GM21423 (cell line): ENCODE data around the gene CRK.
A peak's percentile ranks its signal among the peaks of the same experiment; 100 is the strongest.
"Not testable (repeated sequence)": the region's sequence is repeated elsewhere in the genome, so short reads cannot be mapped to it uniquely, and the experiment has no call there.

ENCODE experiments used
- ATAC-seq: cut with Tn5 transposase; IDR thresholded peaks from one replicate; pipeline ENCODE4 v1.9.1; 2021; ENCODE audit warnings: mild to moderate bottlenecking, moderate library complexity; ENCODE audit not compliant: unreplicated experiment

CRK gene

GRCh38 chr17:1469231-1469852 is 13.3 kb upstream of the CRK start:
- no peak for ATAC-seq

GRCh38 chr17:1467898-1468492 is 12.0 kb upstream of the CRK start:
- ATAC-seq = no peak

GRCh38 chr17:1467258-1467657 is 11.2 kb upstream of the CRK start:
- no peak for ATAC-seq

GRCh38 chr17:1464186-1464585 is 8.2 kb upstream of the CRK start:
- ATAC-seq = no peak

- ATAC-seq = no peak
Measured at GRCh38 chr17:1462164-1463112, 6.4 kb upstream of the CRK start.

GRCh38 chr17:1461198-1461944 is 5.3 kb upstream of the CRK start:
- no peak for ATAC-seq

- no peak for ATAC-seq
Measured at GRCh38 chr17:1460233-1460632, 4.2 kb upstream of the CRK start.

GRCh38 chr17:1455291-1455796 is 688 bp downstream of the CRK start:
- ATAC-seq = peak; percentile 15

GRCh38 chr17:1454541-1454940 is 1.5 kb downstream of the CRK start:
- no peak for ATAC-seq

- not testable (repeated sequence) for ATAC-seq
Measured at GRCh38 chr17:1453694-1454093, 2.3 kb downstream of the CRK start.

- ATAC-seq = no peak
Measured at GRCh38 chr17:1452836-1453235, 3.2 kb downstream of the CRK start.

- ATAC-seq = not testable (repeated sequence)
Measured at GRCh38 chr17:1450261-1450660, 5.8 kb downstream of the CRK start.

- ATAC-seq = no peak
Measured at GRCh38 chr17:1449412-1449967, 6.5 kb downstream of the CRK start.

GRCh38 chr17:1447052-1447451 is 9.0 kb downstream of the CRK start:
- no peak for ATAC-seq

- no peak for ATAC-seq
Measured at GRCh38 chr17:1446201-1446600, 9.8 kb downstream of the CRK start.

- not testable (repeated sequence) for ATAC-seq
Measured at GRCh38 chr17:1445695-1446094, 10.3 kb downstream of the CRK start.

- ATAC-seq = not testable (repeated sequence)
Measured at GRCh38 chr17:1442721-1443120, 13.3 kb downstream of the CRK start.

GRCh38 chr17:1442187-1442586 is 13.8 kb downstream of the CRK start:
- no peak for ATAC-seq

- ATAC-seq = no peak
Measured at GRCh38 chr17:1440921-1441320, 15.1 kb downstream of the CRK start.

GRCh38 chr17:1438593-1439083 is 17.4 kb downstream of the CRK start:
- no peak for ATAC-seq
